ENCODE results near the gene PDE6H. TPM values are rescaled to one million over a fixed set of nuclear protein-coding genes. Genes with fewer than 3 reads are reported as not detected.
A peak's percentile ranks its signal among the peaks of the same experiment; 100 is the strongest.

PDE6H gene
- total RNA-seq, 5 donors from 2014 or later (not counting 1 experiment from before 2014, with no cell fraction given), result not detected

- no peak overlapping the region for H3K27ac ChIP-seq (ENCODE audit: low read length)
- peak in 1 of 4 experiments; percentile 36 for ATAC-seq (replicated peaks in 1 of 4)
These were observed 12.0 kb downstream of the PDE6H start for GRCh38 chr12:14984766-14985285.

DNA sequence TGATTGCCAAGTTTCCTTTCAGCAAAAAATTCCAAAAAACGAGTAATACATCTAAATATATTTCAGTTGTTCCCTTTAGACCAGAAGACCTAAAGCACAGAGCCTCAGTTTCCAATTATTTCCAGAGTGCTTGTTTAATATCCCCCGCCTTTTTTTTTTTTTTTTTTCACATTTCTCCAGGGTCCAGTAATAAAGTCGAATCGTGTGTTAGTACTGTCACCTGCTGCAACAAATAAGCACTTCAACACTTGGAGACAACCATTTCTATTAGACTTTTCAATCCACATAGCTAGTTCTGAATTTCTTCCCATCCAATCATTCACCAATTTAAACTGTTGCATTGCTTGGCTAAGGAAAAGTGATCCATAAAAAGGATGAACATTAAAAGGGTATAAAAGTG, 13.6 kb downstream of the PDE6H start:
- Histone ChIP-seq H3K4me3 (ENCODE audit: control insufficient read depth in 1 of 2, extremely low read depth in 1 of 2, low read length in 1 of 2) (no peak overlapping the region), H3K9me3 (no peaks in the 10 kb centered on the region), H3K36me3 (ENCODE audit: control insufficient read depth in 2 of 2, extremely low read depth in 1 of 2, insufficient read depth in 1 of 2, low read length in 1 of 2) (no peaks in the 10 kb centered on the region), H3K27me3 (replicated peaks in 1 of 2; ENCODE audit: control insufficient read depth in 2 of 2, extremely low read depth in 1 of 2, insufficient read depth in 2 of 2, low read length in 1 of 2) (no peaks in the 10 kb centered on the region), H3K4me1 (ENCODE audit: control insufficient read depth in 1 of 2, extremely low read depth in 1 of 2, insufficient read depth in 2 of 2, low read length in 2 of 2) (peaks cover 13 to 22% of the 10 kb centered on the region in 2 experiments), H3K27ac (ENCODE audit: low read length) (no peak overlapping the region)
- 100% methylated on average over 1 of the region's 4 CpGs for WGBS (ENCODE audit: insufficient coverage)
- Mint-ChIP-seq H3K4me3 (no peak overlapping the region), H3K27ac (no peak overlapping the region), H3K4me1 (peaks cover 39 to 51% (median 49%) of the 10 kb centered on the region in 3 donors), H3K36me3 (no peaks in the 10 kb centered on the region), H3K9me3 (peaks cover 5 to 14% (median 6%) of the 10 kb centered on the region in 3 donors), H3K27me3 (no peaks in the 10 kb centered on the region)
- ChIA-PET POLR2A (no interaction called here), CTCF (interaction anchor here in 1 of 2 donors (0.7 to 1.0 kb wide), 4 partner anchors 9 to 350 kb away, joined by 3 to 8 read pairs (median 6); no protein-coding TSS in a partner anchor)
- DNase-seq, result peak in 1 of 35 experiments; percentile 30
- no peak for ATAC-seq (replicated peaks in 1 of 4)

More at GRCh38 chr12:14984766-14985285, 12.0 kb downstream of the PDE6H start:
- Histone ChIP-seq H3K36me3 (ENCODE audit: control insufficient read depth in 2 of 2, extremely low read depth in 1 of 2, insufficient read depth in 1 of 2, low read length in 1 of 2) (no peaks in the 10 kb centered on the region), H3K4me1 (ENCODE audit: control insufficient read depth in 1 of 2, extremely low read depth in 1 of 2, insufficient read depth in 2 of 2, low read length in 2 of 2) (peaks cover 18 to 38% of the 10 kb centered on the region in 2 experiments), H3K9me3 (no peaks in the 10 kb centered on the region), H3K4me3 (ENCODE audit: control insufficient read depth in 1 of 2, extremely low read depth in 1 of 2, low read length in 1 of 2) (no peak overlapping the region), H3K27me3 (replicated peaks in 1 of 2; ENCODE audit: control insufficient read depth in 2 of 2, extremely low read depth in 1 of 2, insufficient read depth in 2 of 2, low read length in 1 of 2) (no peaks in the 10 kb centered on the region)
- no peaks in the 10 kb centered on the region for H3K27me3 Mint-ChIP-seq
- peaks cover 55 to 64% (median 60%) of the 10 kb centered on the region in 3 donors for H3K4me1 Mint-ChIP-seq
- DNase-seq, result no peak
- H3K36me3 Mint-ChIP-seq, result no peaks in the 10 kb centered on the region
- no CpG with 5 or more reads among the region's 1 CpG for WGBS (ENCODE audit: insufficient coverage)
- ChIA-PET CTCF (interaction anchor here in 1 of 2 donors (1.3 kb wide), 1 partner anchor 549 kb away, joined by 3 read pairs; no protein-coding TSS in a partner anchor), POLR2A (interaction anchor here in 1 of 2 donors (0.6 kb wide), 1 partner anchor 154 kb away, joined by 3 read pairs; no protein-coding TSS in a partner anchor)
- H3K27ac Mint-ChIP-seq, result peak overlapping the region in 1 of 2 donors; percentile 53
- H3K4me3 Mint-ChIP-seq, result peak overlapping the region in 1 of 3 donors; percentile 20
- peaks cover 0 to 1% (median 0%) of the 10 kb centered on the region in 3 donors for H3K9me3 Mint-ChIP-seq

- ChIA-PET CTCF (interaction anchor here in 1 of 2 donors (0.6 kb wide), 1 partner anchor 186 kb away, joined by 3 read pairs; no protein-coding TSS in a partner anchor), POLR2A (interaction anchor here in 1 of 2 donors (0.6 kb wide), 1 partner anchor 48 kb away, joined by 3 read pairs; no protein-coding TSS in a partner anchor)
- DNase-seq (no peak), ATAC-seq (replicated peaks in 1 of 4) (no peak)
- no peak overlapping the region for H3K27ac Mint-ChIP-seq
- Histone ChIP-seq H3K4me1 (ENCODE audit: control insufficient read depth in 1 of 2, extremely low read depth in 1 of 2, insufficient read depth in 2 of 2, low read length in 2 of 2) (peaks cover 10 to 12% of the 10 kb centered on the region in 2 experiments), H3K27me3 (replicated peaks in 1 of 2; ENCODE audit: control insufficient read depth in 2 of 2, extremely low read depth in 1 of 2, insufficient read depth in 2 of 2, low read length in 1 of 2) (no peaks in the 10 kb centered on the region), H3K9me3 (no peaks in the 10 kb centered on the region), H3K27ac (ENCODE audit: low read length) (no peak overlapping the region), H3K36me3 (ENCODE audit: control insufficient read depth in 2 of 2, extremely low read depth in 1 of 2, insufficient read depth in 1 of 2, low read length in 1 of 2) (no peaks in the 10 kb centered on the region), H3K4me3 (ENCODE audit: control insufficient read depth in 1 of 2, extremely low read depth in 1 of 2, low read length in 1 of 2) (no peak overlapping the region)
- H3K4me1 Mint-ChIP-seq, result peaks cover 26 to 43% (median 39%) of the 10 kb centered on the region in 3 donors
- no peak overlapping the region for H3K4me3 Mint-ChIP-seq
- H3K36me3 Mint-ChIP-seq, result no peaks in the 10 kb centered on the region
- H3K9me3 Mint-ChIP-seq, result peaks cover 5 to 15% (median 6%) of the 10 kb centered on the region in 3 donors
- 67% methylated on average over 1 of the region's 3 CpGs for WGBS (ENCODE audit: insufficient coverage)
- no peaks in the 10 kb centered on the region for H3K27me3 Mint-ChIP-seq
These were observed 15.2 kb downstream of the PDE6H start for GRCh38 chr12:14988035-14988434.

DNA sequence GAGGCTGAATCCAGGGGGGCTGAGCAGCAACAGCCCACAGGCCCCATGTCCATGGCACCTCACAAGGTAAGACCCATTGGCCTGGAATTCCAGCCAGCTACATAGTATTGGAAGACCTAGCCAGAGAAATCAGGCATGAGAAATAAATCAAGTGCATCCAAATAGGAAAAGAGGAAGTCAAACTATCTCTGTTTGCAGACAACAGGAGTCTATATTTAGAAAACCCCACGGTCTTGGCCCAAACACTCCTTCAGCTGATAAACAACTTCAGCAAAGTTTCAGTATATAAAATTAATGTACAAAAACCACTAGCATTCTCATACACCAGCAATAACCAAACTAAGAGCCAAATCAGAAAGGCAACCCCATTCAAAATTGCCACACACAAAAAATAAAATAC, 16.9 kb downstream of the PDE6H start:
- POLR2A ChIA-PET, result no interaction called here
- H3K4me1 Mint-ChIP-seq, result peaks cover 29 to 46% (median 43%) of the 10 kb centered on the region in 3 donors
- Histone ChIP-seq H3K27ac (ENCODE audit: low read length) (no peak overlapping the region), H3K27me3 (replicated peaks in 1 of 2; ENCODE audit: control insufficient read depth in 2 of 2, extremely low read depth in 1 of 2, insufficient read depth in 2 of 2, low read length in 1 of 2) (no peaks in the 10 kb centered on the region), H3K36me3 (ENCODE audit: control insufficient read depth in 2 of 2, extremely low read depth in 1 of 2, insufficient read depth in 1 of 2, low read length in 1 of 2) (no peaks in the 10 kb centered on the region), H3K9me3 (no peaks in the 10 kb centered on the region), H3K4me3 (ENCODE audit: control insufficient read depth in 1 of 2, extremely low read depth in 1 of 2, low read length in 1 of 2) (no peak overlapping the region), H3K4me1 (ENCODE audit: control insufficient read depth in 1 of 2, extremely low read depth in 1 of 2, insufficient read depth in 2 of 2, low read length in 2 of 2) (peaks cover 7 to 9% of the 10 kb centered on the region in 2 experiments)
- no CpG with 5 or more reads among the region's 1 CpG for WGBS (ENCODE audit: insufficient coverage)
- ATAC-seq (replicated peaks in 1 of 4), result no peak
- H3K36me3 Mint-ChIP-seq, result no peaks in the 10 kb centered on the region
- peaks cover 5 to 15% (median 6%) of the 10 kb centered on the region in 3 donors for H3K9me3 Mint-ChIP-seq
- H3K27me3 Mint-ChIP-seq, result no peaks in the 10 kb centered on the region
- H3K4me3 Mint-ChIP-seq, result no peak overlapping the region
- no peak for DNase-seq
- peak overlapping the region; percentile 5 to 12 for H3K27ac Mint-ChIP-seq
- CTCF ChIA-PET, result no interaction called here

GRCh38 chr12:14991069-14991468, 18.2 kb downstream of the PDE6H start:
- H3K4me3 ChIP-seq (ENCODE audit: control insufficient read depth in 1 of 2, extremely low read depth in 1 of 2, low read length in 1 of 2), result no peak overlapping the region
- no peaks in the 10 kb centered on the region for H3K9me3 ChIP-seq
- no peaks in the 10 kb centered on the region for H3K27me3 Mint-ChIP-seq
- peaks cover 15 to 18% of the 10 kb centered on the region in 2 experiments for H3K4me1 ChIP-seq (ENCODE audit: control insufficient read depth in 1 of 2, extremely low read depth in 1 of 2, insufficient read depth in 2 of 2, low read length in 2 of 2)
- no peak overlapping the region for H3K27ac ChIP-seq (ENCODE audit: low read length)
- POLR2A ChIA-PET, result interaction anchor here in 1 of 2 donors (0.6 kb wide), 2 partner anchors 107 to 143 kb away, joined by 3 to 5 read pairs; no protein-coding TSS in a partner anchor
- H3K36me3 ChIP-seq (ENCODE audit: control insufficient read depth in 2 of 2, extremely low read depth in 1 of 2, insufficient read depth in 1 of 2, low read length in 1 of 2), result no peaks in the 10 kb centered on the region
- ATAC-seq (replicated peaks in 1 of 4) (no peak), DNase-seq (no peak)
- no peaks in the 10 kb centered on the region for H3K27me3 ChIP-seq (replicated peaks in 1 of 2; ENCODE audit: control insufficient read depth in 2 of 2, extremely low read depth in 1 of 2, insufficient read depth in 2 of 2, low read length in 1 of 2)
- no peak overlapping the region for H3K27ac Mint-ChIP-seq
- peaks cover 37 to 49% (median 43%) of the 10 kb centered on the region in 3 donors for H3K4me1 Mint-ChIP-seq
- CTCF ChIA-PET, result interaction anchor here in 1 of 2 donors (0.6 to 1.2 kb wide), 2 partner anchors 143 to 145 kb away, joined by 3 read pairs; no protein-coding TSS in a partner anchor
- no peaks in the 10 kb centered on the region for H3K36me3 Mint-ChIP-seq
- peaks cover 5 to 15% (median 6%) of the 10 kb centered on the region in 3 donors for H3K9me3 Mint-ChIP-seq
- no peak overlapping the region for H3K4me3 Mint-ChIP-seq

GRCh38 chr12:14992673-14993072, 19.8 kb downstream of the PDE6H start:
- no peaks in the 10 kb centered on the region for H3K9me3 ChIP-seq
- ChIA-PET POLR2A (interaction anchor here in 1 of 2 donors (0.8 to 1.0 kb wide), 2 partner anchors 31 to 190 kb away, joined by 3 read pairs; no protein-coding TSS in a partner anchor), CTCF (no interaction called here)
- Mint-ChIP-seq H3K9me3 (peaks cover 5 to 15% (median 6%) of the 10 kb centered on the region in 3 donors), H3K36me3 (no peaks in the 10 kb centered on the region), H3K27me3 (no peaks in the 10 kb centered on the region), H3K4me3 (no peak overlapping the region), H3K4me1 (peaks cover 35 to 47% (median 43%) of the 10 kb centered on the region in 3 donors), H3K27ac (peak overlapping the region; percentile 12 to 57)
- no peaks in the 10 kb centered on the region for H3K36me3 ChIP-seq (ENCODE audit: control insufficient read depth in 2 of 2, extremely low read depth in 1 of 2, insufficient read depth in 1 of 2, low read length in 1 of 2)
- no peak overlapping the region for H3K27ac ChIP-seq (ENCODE audit: low read length)
- DNase-seq, result no peak
- peaks cover 15 to 18% of the 10 kb centered on the region in 2 experiments for H3K4me1 ChIP-seq (ENCODE audit: control insufficient read depth in 1 of 2, extremely low read depth in 1 of 2, insufficient read depth in 2 of 2, low read length in 2 of 2)
- H3K4me3 ChIP-seq (ENCODE audit: control insufficient read depth in 1 of 2, extremely low read depth in 1 of 2, low read length in 1 of 2), result no peak overlapping the region
- WGBS (ENCODE audit: insufficient coverage), result 100% methylated on average over 1 of the region's 3 CpGs
- H3K27me3 ChIP-seq (replicated peaks in 1 of 2; ENCODE audit: control insufficient read depth in 2 of 2, extremely low read depth in 1 of 2, insufficient read depth in 2 of 2, low read length in 1 of 2), result no peaks in the 10 kb centered on the region
- ATAC-seq (replicated peaks in 1 of 4), result no peak

Measured in T-cell (primary cell).